ENCODE measurements around the gene FMNL3.

The FMNL3 gene

GRCh38 chr12:49708851-49709250 is 1.6 kb upstream of the FMNL3 start:
- in situ Hi-C loops (cut with HindIII; ENCODE audit: low sequenced_read_pairs): no loop called here
- TF ChIP-seq CTCF (IDR thresholded peaks at IDR 0.05; ENCODE audit: low read depth, low read length): no peak
- DNase-seq (ENCODE audit: low read depth, low spot score): no peak
- no peak overlapping the region for H3K4me3 ChIP-seq (ENCODE audit: low read depth, low read length)

GRCh38 chr12:49707812-49708147 is 575 bp upstream of the FMNL3 start:
- H3K4me3 ChIP-seq (ENCODE audit: low read depth, low read length): no peak overlapping the region
- DNase-seq (ENCODE audit: low read depth, low spot score): no peak
- in situ Hi-C loops (cut with HindIII; ENCODE audit: low sequenced_read_pairs): no loop called here
- no peak for TF ChIP-seq CTCF (IDR thresholded peaks at IDR 0.05; ENCODE audit: low read depth, low read length)

GRCh38 chr12:49706351-49707127 is 666 bp downstream of the FMNL3 start:
- TF ChIP-seq CTCF (IDR thresholded peaks at IDR 0.05; ENCODE audit: low read depth, low read length): no peak
- peak; percentile 50 for DNase-seq (ENCODE audit: low read depth, low spot score)
- H3K4me3 ChIP-seq (ENCODE audit: low read depth, low read length): peak overlapping the region; percentile 87
- in situ Hi-C loops (cut with HindIII; ENCODE audit: low sequenced_read_pairs): no loop called here

GRCh38 chr12:49705479-49706134 is 1.6 kb downstream of the FMNL3 start:
- TF ChIP-seq CTCF (IDR thresholded peaks at IDR 0.05; ENCODE audit: low read depth, low read length): no peak
- H3K4me3 ChIP-seq (ENCODE audit: low read depth, low read length): peak overlapping the region; percentile 87
- in situ Hi-C loops (cut with HindIII; ENCODE audit: low sequenced_read_pairs): no loop called here

GRCh38 chr12:49703647-49704137 is 3.5 kb downstream of the FMNL3 start:
- TF ChIP-seq CTCF (IDR thresholded peaks at IDR 0.05; ENCODE audit: low read depth, low read length): no peak
- DNase-seq (ENCODE audit: low read depth, low spot score): peak; percentile 86
- in situ Hi-C loops (cut with HindIII; ENCODE audit: low sequenced_read_pairs): no loop called here
- H3K4me3 ChIP-seq (ENCODE audit: low read depth, low read length): no peak overlapping the region

More at GRCh38 chr12:49705479-49706134, 1.6 kb downstream of the FMNL3 start:
- DNase-seq (ENCODE audit: low read depth, low spot score): peak; percentile 76

GRCh38 chr12:49702676-49703215 is 4.5 kb downstream of the FMNL3 start:
- in situ Hi-C loops (cut with HindIII; ENCODE audit: low sequenced_read_pairs): no loop called here
- DNase-seq (ENCODE audit: low read depth, low spot score): peak; percentile 47
- TF ChIP-seq CTCF (IDR thresholded peaks at IDR 0.05; ENCODE audit: low read depth, low read length): no peak
- no peak overlapping the region for H3K4me3 ChIP-seq (ENCODE audit: low read depth, low read length)
